Measurements from ENCODE around the gene NPDC1. TPM values are rescaled to one million over a fixed set of nuclear protein-coding genes. Genes with fewer than 3 reads are reported as not detected.

Gene NPDC1
- total and polyA plus RNA-seq, 2 donors (not counting 1 experiment from before 2014, with no cell fraction given) = 9.0 to 15.7 TPM

DNA sequence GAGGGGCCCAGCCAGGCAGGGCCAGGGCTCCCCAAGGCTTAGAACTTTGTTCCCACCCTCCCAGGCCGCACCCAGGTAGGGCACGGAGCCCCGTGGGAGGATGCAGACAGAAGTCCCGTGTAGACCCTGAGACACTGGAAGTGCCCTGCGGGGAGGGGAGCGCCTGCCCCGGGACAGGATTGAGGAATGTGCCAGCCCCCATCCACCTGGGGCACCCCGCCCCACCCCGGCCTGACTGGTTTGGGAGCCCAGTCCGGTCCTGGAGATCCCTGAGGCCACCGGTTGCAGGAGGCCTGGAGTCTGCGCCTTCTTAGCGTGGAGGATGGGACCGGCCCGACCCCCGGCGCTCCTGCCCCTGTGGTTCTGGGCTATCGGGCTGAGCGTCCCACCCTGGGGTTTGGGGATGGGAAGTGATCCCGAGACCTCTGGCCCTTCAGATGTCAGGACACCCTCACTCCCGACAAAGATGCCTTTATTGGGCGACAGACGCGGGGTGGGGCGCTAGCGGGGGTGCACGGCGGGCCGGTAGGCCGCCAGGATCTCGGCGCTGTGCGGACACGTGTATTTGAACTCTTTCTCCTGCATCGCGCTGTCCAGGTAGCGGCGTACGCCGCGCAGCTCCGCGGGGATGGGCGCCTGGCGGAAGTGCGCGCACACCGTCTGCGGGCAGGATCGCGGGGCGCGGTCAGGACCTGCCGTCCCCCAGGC, 51.6 kb downstream of the NPDC1 start:
- H4K20me1 ChIP-seq (ENCODE audit: control insufficient read depth, extremely low read depth, insufficient read depth, low read length) = no peaks in the 10 kb centered on the region
- no peak overlapping the region for H2AFZ ChIP-seq (ENCODE audit: low read length)
- H3K79me2 ChIP-seq (ENCODE audit: control insufficient read depth, insufficient read depth, low read length) = peaks cover 4% of the 10 kb centered on the region
- H3K4me1 ChIP-seq (ENCODE audit: control insufficient read depth, extremely low read depth, insufficient read depth, low read length) = peaks cover 14% of the 10 kb centered on the region
- H3K27ac ChIP-seq (ENCODE audit: insufficient read depth, low read length) = no peak overlapping the region
- DNase-seq (ENCODE audit: low read depth in 2 of 2) = no peak
- no peak overlapping the region for H3K4me2 ChIP-seq (ENCODE audit: extremely low read depth, insufficient read depth, low read length)
- TF ChIP-seq EZH2 (IDR thresholded peaks at IDR 0.05; ENCODE audit: low read length, missing control alignments) = no peak
- TF ChIP-seq, protein P1, sequence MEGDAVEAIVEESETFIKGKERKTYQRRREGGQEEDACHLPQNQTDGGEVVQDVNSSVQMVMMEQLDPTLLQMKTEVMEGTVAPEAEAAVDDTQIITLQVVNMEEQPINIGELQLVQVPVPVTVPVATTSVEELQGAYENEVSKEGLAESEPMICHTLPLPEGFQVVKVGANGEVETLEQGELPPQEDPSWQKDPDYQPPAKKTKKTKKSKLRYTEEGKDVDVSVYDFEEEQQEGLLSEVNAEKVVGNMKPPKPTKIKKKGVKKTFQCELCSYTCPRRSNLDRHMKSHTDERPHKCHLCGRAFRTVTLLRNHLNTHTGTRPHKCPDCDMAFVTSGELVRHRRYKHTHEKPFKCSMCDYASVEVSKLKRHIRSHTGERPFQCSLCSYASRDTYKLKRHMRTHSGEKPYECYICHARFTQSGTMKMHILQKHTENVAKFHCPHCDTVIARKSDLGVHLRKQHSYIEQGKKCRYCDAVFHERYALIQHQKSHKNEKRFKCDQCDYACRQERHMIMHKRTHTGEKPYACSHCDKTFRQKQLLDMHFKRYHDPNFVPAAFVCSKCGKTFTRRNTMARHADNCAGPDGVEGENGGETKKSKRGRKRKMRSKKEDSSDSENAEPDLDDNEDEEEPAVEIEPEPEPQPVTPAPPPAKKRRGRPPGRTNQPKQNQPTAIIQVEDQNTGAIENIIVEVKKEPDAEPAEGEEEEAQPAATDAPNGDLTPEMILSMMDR (conservative IDR thresholded peaks at IDR 0.05 in 1 of 2, IDR thresholded peaks at IDR 0.05 in 1 of 2; ENCODE audit: low read depth in 1 of 2, low read length in 2 of 2) = no peak
- no peak overlapping the region for H3K4me3 ChIP-seq (replicated peaks in 1 of 4; ENCODE audit: control extremely low read depth in 1 of 4, insufficient read depth in 1 of 4, low read depth in 3 of 4, low read length in 4 of 4)
- peaks cover 2% of the 10 kb centered on the region for H3K36me3 ChIP-seq (ENCODE audit: control insufficient read depth, insufficient read depth, low read length)
- peaks cover 6% of the 10 kb centered on the region for H3K27me3 ChIP-seq (ENCODE audit: control insufficient read depth, insufficient read depth, low read length)
- H3K9ac ChIP-seq (ENCODE audit: insufficient read depth, low read length) = no peak overlapping the region
- H3K9me3 ChIP-seq (ENCODE audit: control insufficient read depth, insufficient read depth, low read depth, low read length) = no peaks in the 10 kb centered on the region

DNA sequence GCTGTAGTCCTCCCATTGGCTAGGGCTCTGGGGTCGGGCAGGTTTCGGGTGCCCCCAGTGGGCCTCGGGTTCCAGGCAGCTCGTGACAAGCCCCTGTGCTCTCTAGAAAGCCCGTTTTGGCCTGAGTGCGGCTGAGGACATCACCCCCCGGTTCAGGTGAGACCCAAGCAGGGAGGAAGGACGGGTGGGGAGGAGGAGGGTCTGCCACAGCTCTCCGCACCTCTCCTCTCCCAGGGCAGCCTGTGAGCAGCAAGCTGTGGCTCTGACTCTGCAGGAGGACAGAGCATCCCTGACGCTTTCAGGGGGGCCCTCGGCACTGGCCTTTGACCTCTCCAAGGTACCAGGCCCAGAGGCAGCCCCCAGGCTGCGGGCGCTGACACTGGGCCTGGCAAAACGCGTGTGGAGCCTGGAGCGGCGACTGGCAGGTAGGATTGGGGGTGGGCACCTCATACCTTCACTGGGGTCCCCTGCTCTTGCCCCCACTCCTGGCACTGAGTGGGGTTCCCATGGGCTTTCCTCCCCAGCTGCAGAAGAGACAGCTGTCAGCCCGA, 53.1 kb downstream of the NPDC1 start:
- peak overlapping the region; percentile 92 for H3K4me2 ChIP-seq (ENCODE audit: extremely low read depth, insufficient read depth, low read length)
- H3K79me2 ChIP-seq (ENCODE audit: control insufficient read depth, insufficient read depth, low read length) = peaks cover 4% of the 10 kb centered on the region
- H3K9me3 ChIP-seq (ENCODE audit: control insufficient read depth, insufficient read depth, low read depth, low read length) = no peaks in the 10 kb centered on the region
- peak overlapping the region; percentile 67 for H2AFZ ChIP-seq (ENCODE audit: low read length)
- DNase-seq (ENCODE audit: low read depth in 2 of 2) = no peak
- TF ChIP-seq EZH2 (IDR thresholded peaks at IDR 0.05; ENCODE audit: low read length, missing control alignments) = no peak
- TF ChIP-seq, protein P1 (conservative IDR thresholded peaks at IDR 0.05 in 1 of 2, IDR thresholded peaks at IDR 0.05 in 1 of 2; ENCODE audit: low read depth in 1 of 2, low read length in 2 of 2) = no peak
- peak overlapping the region; percentile 68 to 84 (median 74) for H3K4me3 ChIP-seq (replicated peaks in 1 of 4; ENCODE audit: control extremely low read depth in 1 of 4, insufficient read depth in 1 of 4, low read depth in 3 of 4, low read length in 4 of 4)
- peaks cover 6% of the 10 kb centered on the region for H3K27me3 ChIP-seq (ENCODE audit: control insufficient read depth, insufficient read depth, low read length)
- no peaks in the 10 kb centered on the region for H4K20me1 ChIP-seq (ENCODE audit: control insufficient read depth, extremely low read depth, insufficient read depth, low read length)
- H3K4me1 ChIP-seq (ENCODE audit: control insufficient read depth, extremely low read depth, insufficient read depth, low read length) = peaks cover 8% of the 10 kb centered on the region
- peak overlapping the region; percentile 40 for H3K9ac ChIP-seq (ENCODE audit: insufficient read depth, low read length)
- H3K36me3 ChIP-seq (ENCODE audit: control insufficient read depth, insufficient read depth, low read length) = peaks cover 2% of the 10 kb centered on the region
- H3K27ac ChIP-seq (ENCODE audit: insufficient read depth, low read length) = peak overlapping the region; percentile 47

GRCh38 chr9:136991993-136992818, 53.8 kb downstream of the NPDC1 start, which contains the start of gene PAXX:
PAXX (plus strand) TSS chr9:136992422; CDS start chr9:136992444, 22 bp downstream.
- Histone ChIP-seq H3K4me3 (replicated peaks in 1 of 4; ENCODE audit: control extremely low read depth in 1 of 4, insufficient read depth in 1 of 4, low read depth in 3 of 4, low read length in 4 of 4) (peak within 1 kb of the TSS; percentile 68 to 84 (median 74)), H2AFZ (ENCODE audit: low read length) (peak within 1 kb of the TSS; percentile 67), H3K27ac (ENCODE audit: insufficient read depth, low read length) (peak within 1 kb of the TSS; percentile 47), H3K4me1 (ENCODE audit: control insufficient read depth, extremely low read depth, insufficient read depth, low read length) (peaks cover 8% of the 10 kb centered on the region), H3K79me2 (ENCODE audit: control insufficient read depth, insufficient read depth, low read length) (peaks cover 4% of the 10 kb centered on the region), H3K36me3 (ENCODE audit: control insufficient read depth, insufficient read depth, low read length) (peaks cover 2% of the 10 kb centered on the region), H3K9me3 (ENCODE audit: control insufficient read depth, insufficient read depth, low read depth, low read length) (no peaks in the 10 kb centered on the region), H4K20me1 (ENCODE audit: control insufficient read depth, extremely low read depth, insufficient read depth, low read length) (no peaks in the 10 kb centered on the region), H3K4me2 (ENCODE audit: extremely low read depth, insufficient read depth, low read length) (peak within 1 kb of the TSS; percentile 92), H3K9ac (ENCODE audit: insufficient read depth, low read length) (peak within 1 kb of the TSS; percentile 40), H3K27me3 (ENCODE audit: control insufficient read depth, insufficient read depth, low read length) (peaks cover 6% of the 10 kb centered on the region)
- peak; percentile 83 to 88 for DNase-seq (ENCODE audit: low read depth in 2 of 2)
- no peak for TF ChIP-seq EZH2 (IDR thresholded peaks at IDR 0.05; ENCODE audit: low read length, missing control alignments)
- TF ChIP-seq, protein P1 (conservative IDR thresholded peaks at IDR 0.05 in 1 of 2, IDR thresholded peaks at IDR 0.05 in 1 of 2; ENCODE audit: low read depth in 1 of 2, low read length in 2 of 2) = no peak
